Neural cell (in vitro differentiated cells): ENCODE data around the gene PPFIBP2.

ENCODE experiments used
- POLR2AphosphoS5 ChIP-seq: IDR thresholded peaks from 2 replicates; pipeline ENCODE4 v1.6.1; 2012
- RAD21 ChIP-seq: fragments of 450-650 bp; conservative IDR thresholded peaks from 2 replicates; pipeline ENCODE4 v1.6.1; 2014; ENCODE audit warnings: antibody characterized with exemption, mild to moderate bottlenecking, moderate library complexity
- TF ChIP-seq, protein P1 (sequence below): fragments of 450-650 bp; IDR thresholded peaks from 2 replicates; pipeline ENCODE4 v1.5.1; 2014; ENCODE audit warnings: antibody characterized with exemption, mild to moderate bottlenecking, moderate library complexity; ENCODE audit not compliant: poor library complexity, severe bottlenecking

DNA sequence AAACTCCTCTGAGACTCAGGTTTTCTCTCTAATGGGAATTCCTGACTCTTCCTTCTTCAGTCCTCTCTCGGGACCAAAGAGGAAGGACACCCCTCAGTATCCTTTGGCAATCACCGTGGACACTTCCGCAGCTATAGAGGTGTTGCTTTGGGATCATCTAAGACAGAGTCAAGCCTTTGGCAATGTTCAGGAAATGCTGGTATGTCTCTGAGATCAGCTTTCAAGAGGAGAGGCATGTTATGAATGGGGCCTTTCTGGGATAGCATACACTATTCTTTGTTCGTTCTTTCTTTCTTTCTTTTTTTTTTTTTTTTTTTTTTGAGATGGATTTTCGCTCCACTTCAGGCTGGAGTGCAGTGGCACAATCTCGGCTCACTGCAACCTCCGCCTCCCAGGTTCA is 42.7 kb upstream of the PPFIBP2 start:
- TF ChIP-seq POLR2AphosphoS5 (no peak), RAD21 (no peak)
- TF ChIP-seq, protein P1, sequence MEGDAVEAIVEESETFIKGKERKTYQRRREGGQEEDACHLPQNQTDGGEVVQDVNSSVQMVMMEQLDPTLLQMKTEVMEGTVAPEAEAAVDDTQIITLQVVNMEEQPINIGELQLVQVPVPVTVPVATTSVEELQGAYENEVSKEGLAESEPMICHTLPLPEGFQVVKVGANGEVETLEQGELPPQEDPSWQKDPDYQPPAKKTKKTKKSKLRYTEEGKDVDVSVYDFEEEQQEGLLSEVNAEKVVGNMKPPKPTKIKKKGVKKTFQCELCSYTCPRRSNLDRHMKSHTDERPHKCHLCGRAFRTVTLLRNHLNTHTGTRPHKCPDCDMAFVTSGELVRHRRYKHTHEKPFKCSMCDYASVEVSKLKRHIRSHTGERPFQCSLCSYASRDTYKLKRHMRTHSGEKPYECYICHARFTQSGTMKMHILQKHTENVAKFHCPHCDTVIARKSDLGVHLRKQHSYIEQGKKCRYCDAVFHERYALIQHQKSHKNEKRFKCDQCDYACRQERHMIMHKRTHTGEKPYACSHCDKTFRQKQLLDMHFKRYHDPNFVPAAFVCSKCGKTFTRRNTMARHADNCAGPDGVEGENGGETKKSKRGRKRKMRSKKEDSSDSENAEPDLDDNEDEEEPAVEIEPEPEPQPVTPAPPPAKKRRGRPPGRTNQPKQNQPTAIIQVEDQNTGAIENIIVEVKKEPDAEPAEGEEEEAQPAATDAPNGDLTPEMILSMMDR, result no peak
